Right cardiac atrium (tissue), 5 donors: ENCODE results near the gene YWHAH. TPM values are rescaled to one million over a fixed set of nuclear protein-coding genes. Genes with fewer than 3 reads are reported as not detected.

Experiments
- ATAC-seq, 2 donors: fragments of 200-7000 bp; cut with Tn5 transposase; one replicate each; pipeline versions ENCODE4 v1.8.0 to v1.9.1; 2020; ENCODE audit warnings: moderate library complexity in 2 of 2, mild to moderate bottlenecking in 1 of 2
- DNase-seq, 3 donors: peaks; one replicate each; pipeline ENCODE4 v3.0.0-alpha.2; 2020
- H3K27ac ChIP-seq: one replicate; pipeline ENCODE4 v1.5.1; 2013; ENCODE audit warnings: mild to moderate bottlenecking, low read length, control low read depth, moderate library complexity
- H3K27me3 ChIP-seq: one replicate; pipeline ENCODE4 v1.6.1; 2013; ENCODE audit not compliant: control insufficient read depth, insufficient read depth
- H3K4me1 ChIP-seq: one replicate; pipeline ENCODE4 v1.6.1; 2013; ENCODE audit warnings: low read length; ENCODE audit not compliant: control insufficient read depth, insufficient read depth
- H3K4me3 ChIP-seq: one replicate; pipeline ENCODE4 v1.5.1; 2013; ENCODE audit warnings: low read length, control low read depth
- H3K9me3 ChIP-seq: one replicate; pipeline ENCODE4 v1.6.1; 2013; ENCODE audit warnings: low read length; ENCODE audit not compliant: control insufficient read depth
- WGBS: extraction: QIAGEN DNeasy Blood & Tissue Kit; methylation state at CpG from one replicate; pipeline ENCODE4 v1.1.7; 2013; 5-methylcytosine and 5-hydroxymethylcytosine counted together
- intact Hi-C, 4 donors: fragments of 100-400 bp; cut with DNase I; formaldehyde crosslinking; loops; one replicate each; pipeline versions ENCODE4 v1.11.0 to v1.14.0; 2022 to 2023
- polyA plus RNA-seq: library from polyadenylated mRNA; stranded (reverse); fragments of 200-250 nt; gene quantifications from one replicate; pipeline ENCODE4 v1.2.3, GENCODE V29; 2013
- total RNA-seq, 4 donors: library from RNA; stranded (reverse); fragmentation: NEBNext Ultra II Directional; extraction: Animal tissue kit (Norgen Biotek cat#: 25700); gene quantifications; one replicate each; pipeline ENCODE4 v1.2.1, GENCODE V29; 2021
- donor health status: healthy with polysubstance abuse.
- donor health status: DM: no; HTN: yes; CAD: no.
- donor health status: DM: no; HTN: no; CAD: no.
- donor health status: DM: no; HTN: yes; CAD: no; lungs with severe emphysema.
- donor health status: DM: yes; HTN: yes; CAD: no.

The YWHAH gene
- total and polyA plus RNA-seq, 5 donors: 59.9 to 103 (median 79.9) TPM

DNA sequence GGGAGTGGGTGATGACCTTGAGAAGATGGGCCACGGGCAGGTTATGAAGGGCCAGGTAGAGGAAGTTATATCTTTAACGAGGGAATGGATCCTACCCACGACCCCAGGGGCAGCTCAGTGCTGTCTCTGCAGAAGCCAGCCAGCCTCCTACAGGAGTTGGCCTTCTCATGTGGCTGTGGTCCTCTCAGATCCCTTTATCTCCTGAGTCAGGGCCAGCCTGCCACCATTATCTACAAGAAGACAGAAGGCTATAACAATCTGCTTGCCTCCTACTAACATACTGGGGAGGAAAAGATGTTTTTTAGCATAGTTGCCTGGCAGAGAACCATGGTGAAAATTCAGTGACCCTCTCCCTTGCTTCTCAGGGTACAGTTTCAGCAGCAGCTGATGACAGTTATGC lies 7.0 kb upstream of the YWHAH start:
- WGBS: 60% methylated on average over 3 of the region's 3 CpGs
- H3K4me1 ChIP-seq: no peaks in the 10 kb centered on the region
- H3K9me3 ChIP-seq: no peaks in the 10 kb centered on the region
- DNase-seq: no peak
- H3K27me3 ChIP-seq: no peaks in the 10 kb centered on the region
- no peak overlapping the region for H3K4me3 ChIP-seq
- no peak overlapping the region for H3K27ac ChIP-seq
- no peak for ATAC-seq
- intact Hi-C loops: no loop called here

DNA sequence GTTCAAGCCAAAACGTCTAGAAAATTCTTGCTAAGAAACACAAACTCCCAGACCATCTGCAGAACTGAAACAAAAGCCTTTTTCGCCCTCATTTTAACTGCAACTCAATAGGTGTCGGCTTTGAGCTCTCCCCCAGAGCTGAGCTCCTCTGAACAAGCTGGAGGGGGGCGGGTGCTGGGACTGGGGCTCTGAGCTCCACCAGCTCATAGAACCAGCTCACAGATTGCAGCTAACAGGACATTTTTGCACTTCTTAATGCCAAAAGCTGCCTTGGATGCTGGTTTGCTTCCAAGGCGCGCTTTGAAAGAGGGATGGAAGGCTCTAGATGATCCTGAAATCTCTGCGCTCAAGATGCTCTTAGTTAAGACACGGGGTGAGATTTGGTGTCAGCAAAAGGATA lies 6.0 kb upstream of the YWHAH start:
- H3K9me3 ChIP-seq: no peaks in the 10 kb centered on the region
- DNase-seq: peak in 1 of 3 donors; percentile 3
- H3K27ac ChIP-seq: no peak overlapping the region
- intact Hi-C loops: no loop called here
- H3K27me3 ChIP-seq: no peaks in the 10 kb centered on the region
- WGBS: 74% methylated on average over 8 of the region's 8 CpGs
- no peaks in the 10 kb centered on the region for H3K4me1 ChIP-seq
- no peak overlapping the region for H3K4me3 ChIP-seq
- ATAC-seq: no peak

DNA sequence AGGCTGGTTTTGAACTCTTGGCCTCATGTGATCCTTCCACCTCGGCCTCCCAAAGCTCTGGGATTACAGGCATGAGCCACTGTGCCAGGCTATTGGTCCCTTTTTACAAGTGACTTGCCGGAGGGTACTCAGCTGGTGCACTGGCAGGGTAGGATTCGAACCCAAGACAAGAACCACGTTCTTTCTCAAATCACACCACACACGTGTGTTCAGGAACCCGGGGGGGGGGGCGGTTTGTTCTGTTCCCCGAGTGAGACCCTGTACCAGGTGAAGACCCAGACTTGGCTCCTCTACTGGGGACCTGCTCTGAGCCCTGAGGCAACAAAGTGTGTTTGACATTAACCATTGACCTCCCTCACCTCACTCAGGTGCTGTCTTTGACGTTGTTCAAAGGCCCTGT lies 3.8 kb upstream of the YWHAH start:
- Histone ChIP-seq H3K27me3 (no peaks in the 10 kb centered on the region), H3K9me3 (no peaks in the 10 kb centered on the region), H3K4me1 (no peaks in the 10 kb centered on the region), H3K27ac (no peak overlapping the region), H3K4me3 (no peak overlapping the region)
- intact Hi-C loops: loop anchor here in 1 of 4 donors (10.0 kb wide), 1 partner anchor 276 kb away; the partner anchor contains the start of gene PISD
- no peak for ATAC-seq
- 83% methylated on average over 9 of the region's 9 CpGs for WGBS
- no peak for DNase-seq

DNA sequence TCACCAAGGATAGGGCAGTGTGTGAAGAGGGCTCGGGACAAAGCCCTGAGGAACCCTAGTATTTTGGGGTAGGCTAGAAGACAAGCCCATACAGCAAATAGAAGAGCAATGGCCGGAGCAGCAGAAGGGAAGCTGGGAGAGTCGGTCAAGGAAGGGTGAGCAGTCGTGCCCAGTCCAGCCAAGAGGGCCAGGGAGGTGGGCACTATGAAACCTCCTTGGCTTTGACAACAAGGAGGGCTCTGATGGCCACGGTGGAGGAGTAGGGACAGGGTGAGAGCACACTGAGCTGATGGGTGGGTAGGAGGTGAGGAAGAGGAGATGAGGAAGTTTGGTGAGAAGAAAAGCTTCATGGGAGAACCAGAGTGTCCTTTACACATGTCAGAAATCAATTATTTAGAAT lies 2.2 kb upstream of the YWHAH start:
- intact Hi-C loops: loop anchor here in 1 of 4 donors (10.0 kb wide), 1 partner anchor 277 kb away; the partner anchor contains the start of gene PISD
- WGBS: 90% methylated on average over 5 of the region's 5 CpGs
- H3K4me1 ChIP-seq: peaks cover 2% of the 10 kb centered on the region
- no peaks in the 10 kb centered on the region for H3K27me3 ChIP-seq
- ATAC-seq (no peak), DNase-seq (no peak)
- no peak overlapping the region for H3K4me3 ChIP-seq
- no peaks in the 10 kb centered on the region for H3K9me3 ChIP-seq
- no peak overlapping the region for H3K27ac ChIP-seq

DNA sequence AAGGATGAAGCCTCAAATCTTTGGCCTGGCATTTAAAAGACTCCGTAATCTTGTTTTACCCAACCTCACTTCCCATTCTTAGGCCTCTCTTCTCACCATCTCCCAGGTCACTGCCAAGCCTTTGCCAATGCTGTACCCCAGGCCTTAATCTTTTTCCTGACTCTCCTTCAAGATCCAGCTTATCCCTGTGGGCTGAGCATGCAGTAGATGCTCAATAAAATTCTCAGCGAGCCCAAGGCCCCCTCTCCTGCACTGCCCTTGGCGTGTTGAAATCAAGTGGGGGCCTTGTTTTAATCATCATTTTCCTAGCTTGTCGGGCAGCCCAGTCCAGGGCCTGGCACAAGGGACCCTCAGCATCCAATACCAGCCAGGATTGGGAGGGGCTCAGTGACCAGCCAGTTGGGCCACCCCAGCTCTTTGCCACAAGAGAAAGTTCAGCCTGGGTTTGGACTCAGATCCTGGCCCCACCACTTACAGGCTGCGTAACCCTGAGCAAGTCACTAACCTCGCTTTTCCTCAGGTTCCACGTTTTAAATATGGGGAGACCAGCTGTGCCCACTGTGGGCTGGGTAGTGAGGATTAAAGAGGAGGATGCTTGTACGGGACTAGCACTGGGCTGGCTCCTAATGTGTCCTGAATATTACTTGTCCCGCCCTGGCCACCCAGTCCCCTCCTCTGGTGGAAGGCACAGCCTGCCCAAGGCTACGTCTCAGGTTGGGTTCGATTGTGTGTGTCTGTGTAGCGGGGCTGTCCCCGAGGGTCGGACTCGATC lies 943 bp upstream of the YWHAH start:
- Histone ChIP-seq H3K27me3 (no peaks in the 10 kb centered on the region), H3K4me1 (peaks cover 2% of the 10 kb centered on the region), H3K9me3 (no peaks in the 10 kb centered on the region), H3K27ac (peak overlapping the region; percentile 49), H3K4me3 (peak overlapping the region; percentile 45)
- WGBS: 44% methylated on average over 15 of the region's 15 CpGs
- ATAC-seq (no peak), DNase-seq (peak in 1 of 3 donors; percentile 52)
- intact Hi-C loops: loop anchor here in 1 of 4 donors (10.0 kb wide), 1 partner anchor 279 kb away; the partner anchor contains the start of gene PISD

DNA sequence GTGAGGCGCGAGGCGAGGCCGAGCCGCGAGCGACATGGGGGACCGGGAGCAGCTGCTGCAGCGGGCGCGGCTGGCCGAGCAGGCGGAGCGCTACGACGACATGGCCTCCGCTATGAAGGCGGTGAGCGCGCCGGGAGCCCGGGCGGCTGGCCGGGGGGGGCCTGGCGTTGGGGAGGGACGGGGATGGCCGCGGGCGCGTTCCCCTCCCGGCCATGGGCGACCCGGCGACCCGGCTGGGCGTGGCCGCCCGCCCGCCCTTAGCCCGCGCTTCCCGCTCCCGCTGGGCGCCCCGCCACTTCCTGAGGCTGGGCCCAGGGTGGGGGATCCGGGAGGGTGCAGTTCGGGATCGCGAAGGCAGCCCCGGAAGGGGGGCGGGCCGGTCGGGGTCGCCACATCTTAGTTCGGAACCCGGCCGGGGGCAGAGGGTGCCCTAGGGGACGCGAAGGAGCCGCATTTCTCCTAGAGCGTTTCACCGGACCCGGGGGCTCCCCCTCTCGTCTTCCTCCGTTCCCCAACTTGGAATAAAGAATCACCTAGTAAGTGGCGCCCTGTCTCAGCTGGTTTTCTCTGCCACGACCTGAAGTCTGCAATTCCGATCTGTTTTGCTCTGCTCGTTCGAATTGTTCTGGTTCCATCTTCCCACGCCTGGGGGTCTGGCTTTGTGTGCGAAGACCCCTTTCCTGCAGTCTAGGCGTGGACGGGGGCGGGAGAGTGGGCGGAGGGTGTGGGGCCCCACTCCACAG lies 536 bp downstream of the YWHAH start:
- ATAC-seq: peak; percentile 60 to 61
- Histone ChIP-seq H3K27me3 (no peaks in the 10 kb centered on the region), H3K27ac (peak overlapping the region; percentile 96), H3K9me3 (no peaks in the 10 kb centered on the region), H3K4me3 (peak overlapping the region; percentile 89), H3K4me1 (peaks cover 2% of the 10 kb centered on the region)
- intact Hi-C loops: loop anchor here in 1 of 4 donors (10.0 kb wide), 1 partner anchor 280 kb away; the partner anchor contains the start of gene PISD
- DNase-seq: peak; percentile 71 to 89 (median 86)
- WGBS: under 1% methylated on average over 75 of the region's 76 CpGs

DNA sequence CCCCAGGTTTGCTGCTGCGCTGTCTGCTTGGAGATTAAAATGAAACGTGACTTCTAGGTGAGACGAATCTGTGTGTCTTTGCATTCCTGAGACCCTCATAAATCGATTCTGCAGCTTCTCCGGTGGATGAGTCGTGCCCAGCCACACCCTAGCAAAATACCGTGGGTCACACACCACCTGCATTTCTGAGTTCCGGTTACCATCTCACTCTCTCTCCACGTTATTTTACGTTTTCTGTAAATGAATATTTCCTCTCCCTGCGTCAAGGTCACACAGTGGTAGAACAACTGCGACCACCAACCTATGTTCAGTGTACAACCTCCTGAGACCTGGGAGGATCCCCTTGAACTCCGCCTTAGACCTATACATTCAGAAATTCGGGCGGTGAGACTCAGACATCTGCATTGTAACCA lies 1.1 kb downstream of the YWHAH start:
- Histone ChIP-seq H3K27ac (peak overlapping the region; percentile 96), H3K9me3 (no peaks in the 10 kb centered on the region), H3K4me3 (peak overlapping the region; percentile 89), H3K27me3 (no peaks in the 10 kb centered on the region), H3K4me1 (peaks cover 4% of the 10 kb centered on the region)
- DNase-seq: no peak
- WGBS: 2% methylated on average over 15 of the region's 15 CpGs
- intact Hi-C loops: loop anchor here in 1 of 4 donors (10.0 kb wide), 1 partner anchor 281 kb away; the partner anchor contains the start of gene PISD
- no peak for ATAC-seq

DNA sequence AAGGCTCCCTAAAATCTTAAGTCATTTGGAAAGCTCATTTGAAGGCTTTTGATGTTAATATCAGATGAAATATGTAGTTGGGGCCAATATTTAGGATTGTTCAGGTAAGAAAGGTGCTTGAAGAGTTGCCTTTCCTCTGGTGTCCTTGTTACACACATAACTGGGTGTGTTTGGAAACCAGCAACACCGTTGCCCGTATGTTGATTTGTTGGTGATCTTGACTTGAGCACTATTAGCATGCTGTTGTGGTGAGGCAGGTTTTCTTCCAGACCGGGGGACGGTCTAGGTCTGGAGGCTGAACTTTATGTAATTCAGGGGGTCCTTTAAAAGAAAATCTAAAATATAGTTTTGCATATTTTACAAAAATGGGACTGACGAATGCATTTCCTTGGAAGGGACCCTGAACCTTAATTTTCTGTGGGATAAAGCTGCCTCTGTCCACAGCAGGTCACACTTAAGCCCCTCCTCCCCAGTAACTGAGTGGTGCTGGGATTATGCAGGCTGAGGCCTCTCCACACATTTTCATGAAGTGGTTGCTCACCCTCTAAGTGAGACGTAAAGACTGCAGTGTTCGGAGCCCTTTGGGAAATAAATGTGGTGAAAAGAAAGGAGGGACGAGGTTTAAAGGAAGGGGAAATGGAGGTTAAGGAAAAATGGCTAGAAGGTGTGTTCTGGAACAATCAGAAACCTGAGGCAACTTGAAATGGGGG lies 1.8 kb downstream of the YWHAH start:
- intact Hi-C loops: loop anchor here in 1 of 4 donors (10.0 kb wide), 1 partner anchor 281 kb away; the partner anchor contains the start of gene PISD
- Histone ChIP-seq H3K27ac (no peak overlapping the region), H3K9me3 (no peaks in the 10 kb centered on the region), H3K4me1 (peaks cover 8% of the 10 kb centered on the region), H3K27me3 (no peaks in the 10 kb centered on the region), H3K4me3 (peak overlapping the region; percentile 89)
- WGBS: 12% methylated on average over 8 of the region's 8 CpGs
- no peak for ATAC-seq
- DNase-seq: no peak

DNA sequence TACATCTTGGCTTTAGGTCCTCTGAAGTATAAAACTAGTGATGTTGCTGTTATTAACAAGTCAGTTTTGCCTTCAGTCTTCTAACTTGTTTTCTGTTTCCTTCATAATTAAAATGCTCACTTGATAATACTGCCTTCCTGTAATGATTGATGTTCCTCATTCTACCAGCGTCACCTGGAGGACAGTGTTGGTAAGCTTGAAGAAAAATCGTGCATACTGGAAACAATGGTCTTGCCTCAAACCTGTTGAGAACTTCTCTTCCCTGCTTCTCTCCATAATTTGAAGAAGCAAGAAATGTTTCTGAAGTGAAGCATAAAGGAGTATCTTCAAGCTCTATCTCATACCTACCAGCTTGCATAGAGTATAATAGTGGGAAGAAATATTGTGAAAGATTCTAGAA lies 3.0 kb downstream of the YWHAH start:
- 17% methylated on average over 2 of the region's 2 CpGs for WGBS
- intact Hi-C loops: loop anchor here in 1 of 4 donors (10.0 kb wide), 1 partner anchor 282 kb away; the partner anchor contains the start of gene PISD
- Histone ChIP-seq H3K27me3 (no peaks in the 10 kb centered on the region), H3K9me3 (no peaks in the 10 kb centered on the region), H3K4me3 (no peak overlapping the region), H3K4me1 (peaks cover 14% of the 10 kb centered on the region), H3K27ac (no peak overlapping the region)
- ATAC-seq (no peak), DNase-seq (no peak)

DNA sequence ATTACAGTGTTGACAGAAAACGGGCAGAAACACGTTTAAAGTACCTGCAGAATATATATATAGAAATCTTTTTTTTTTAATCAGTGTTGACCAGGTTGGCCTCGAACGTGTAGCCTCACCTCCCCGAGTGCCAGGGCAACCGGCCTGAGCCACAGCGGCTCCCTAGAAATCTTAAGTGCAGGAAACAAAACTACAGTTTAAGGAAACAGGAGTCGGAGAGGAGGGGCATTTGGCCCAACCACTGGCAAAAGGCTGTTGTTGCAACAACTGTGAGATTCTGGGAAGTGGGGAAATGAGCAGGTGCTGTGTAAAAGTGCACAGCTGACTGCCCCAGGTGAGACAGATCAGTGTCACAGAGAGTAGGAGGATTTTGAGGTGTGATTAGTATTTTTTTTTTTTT lies 3.7 kb downstream of the YWHAH start:
- H3K27me3 ChIP-seq: no peaks in the 10 kb centered on the region
- no peak overlapping the region for H3K27ac ChIP-seq
- ATAC-seq (no peak), DNase-seq (no peak)
- H3K4me3 ChIP-seq: no peak overlapping the region
- 39% methylated on average over 8 of the region's 8 CpGs for WGBS
- intact Hi-C loops: loop anchor here in 1 of 4 donors (10.0 kb wide), 1 partner anchor 283 kb away; the partner anchor contains the start of gene PISD
- H3K4me1 ChIP-seq: peaks cover 16% of the 10 kb centered on the region
- no peaks in the 10 kb centered on the region for H3K9me3 ChIP-seq
